ENCODE measurements around the gene PHLPP1. TPM values are rescaled to one million over a fixed set of nuclear protein-coding genes. Genes with fewer than 3 reads are reported as not detected.

Gene PHLPP1
- total RNA-seq, 1 experiment from 2014 or later, result 14.7 TPM

GRCh38 chr18:62938487-62938886 is 223.1 kb downstream of the PHLPP1 start:
- H3K27me3 ChIP-seq (ENCODE audit: insufficient read depth, low read length), result no peaks in the 10 kb centered on the region
- intact Hi-C loops (cut with micrococcal nuclease), result loop anchor here (10.0 kb wide), 1 partner anchor 56 kb away; no protein-coding TSS in a partner anchor
- no peaks in the 10 kb centered on the region for H3K9me2 ChIP-seq (ENCODE audit: insufficient read depth)
- no peak overlapping the region for H3K9ac ChIP-seq (ENCODE audit: low read length)
- H3K27ac ChIP-seq (ENCODE audit: low read depth, low read length), result no peak overlapping the region
- H3K36me3 ChIP-seq (ENCODE audit: control insufficient read depth in 1 of 2, insufficient read depth in 2 of 2, low read length in 2 of 2), result no peaks in the 10 kb centered on the region
- no peaks in the 10 kb centered on the region for H3K9me3 ChIP-seq (ENCODE audit: control insufficient read depth in 1 of 2, insufficient read depth in 1 of 2, low read depth in 1 of 2, low read length in 2 of 2)
- no TSS peak for BruUV-seq (replicated peaks)
- TF ChIP-seq CBX3 (IDR thresholded peaks at IDR 0.05; ENCODE audit: low read depth) (no peak), POLR2A (IDR thresholded peaks at IDR 0.05; ENCODE audit: borderline replicate concordance, extremely low read depth, insufficient read depth, insufficient read length) (no peak), ZNF274 (IDR thresholded peaks at IDR 0.05; ENCODE audit: low read depth, low read length) (no peak), EZH2 (IDR thresholded peaks at IDR 0.05) (no peak), YY1 (IDR thresholded peaks at IDR 0.05; ENCODE audit: extremely low read depth, insufficient replicate concordance, low read depth, low read length) (no peak), ZBTB33 (IDR thresholded peaks at IDR 0.05; ENCODE audit: extremely low read depth, insufficient replicate concordance, low read length) (no peak), SIN3A (IDR thresholded peaks at IDR 0.05; ENCODE audit: low read depth) (no peak), MAX (IDR thresholded peaks at IDR 0.05) (no peak)
- CTCF ChIA-PET, result no interaction called here
- H3K4me2 ChIP-seq (ENCODE audit: low read length), result no peak overlapping the region
- H3K4me3 ChIP-seq (replicated peaks in 1 of 2; ENCODE audit: low read depth in 1 of 2, low read length in 2 of 2), result no peak overlapping the region
- no peaks in the 10 kb centered on the region for H3K79me2 ChIP-seq (ENCODE audit: insufficient read depth, low read length)
- RAD21 ChIA-PET (ENCODE audit: low non-redundant PET in 1 of 2, low total read pairs in 2 of 2, uncharacterized antibody in 2 of 2, unreplicated experiment in 2 of 2), result no interaction called here
- POLR2A ChIA-PET, result no interaction called here
- H4K20me1 ChIP-seq (ENCODE audit: insufficient read depth), result no peaks in the 10 kb centered on the region
- H3K4me1 ChIP-seq (ENCODE audit: control insufficient read depth in 1 of 2, insufficient read depth in 2 of 2, low read length in 2 of 2), result no peaks in the 10 kb centered on the region
- no peak for ATAC-seq
- H2AFZ ChIP-seq (ENCODE audit: low read depth, low read length, poor library complexity, severe bottlenecking), result no peak overlapping the region
- no peak for DNase-seq (ENCODE audit: low read depth, low spot score)

- no peaks in the 10 kb centered on the region for H3K79me2 ChIP-seq (ENCODE audit: insufficient read depth, low read length)
- H3K9me2 ChIP-seq (ENCODE audit: insufficient read depth), result no peaks in the 10 kb centered on the region
- intact Hi-C loops (cut with micrococcal nuclease), result loop anchor here (10.0 kb wide), 1 partner anchor 55 kb away; no protein-coding TSS in a partner anchor
- no TSS peak for BruUV-seq (replicated peaks)
- ChIA-PET POLR2A (no interaction called here), CTCF (no interaction called here), RAD21 (ENCODE audit: low non-redundant PET in 1 of 2, low total read pairs in 2 of 2, uncharacterized antibody in 2 of 2, unreplicated experiment in 2 of 2) (no interaction called here)
- no peak for TF ChIP-seq ZFX (IDR thresholded peaks at IDR 0.05)
- TF ChIP-seq SP1 (IDR thresholded peaks at IDR 0.05; ENCODE audit: low read depth), result no peak
- TF ChIP-seq ZNF274 (IDR thresholded peaks at IDR 0.05; ENCODE audit: low read depth, low read length), result no peak
- TF ChIP-seq EZH2 (IDR thresholded peaks at IDR 0.05), result no peak
- TF ChIP-seq, protein P1, sequence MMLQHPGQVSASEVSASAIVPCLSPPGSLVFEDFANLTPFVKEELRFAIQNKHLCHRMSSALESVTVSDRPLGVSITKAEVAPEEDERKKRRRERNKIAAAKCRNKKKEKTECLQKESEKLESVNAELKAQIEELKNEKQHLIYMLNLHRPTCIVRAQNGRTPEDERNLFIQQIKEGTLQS (IDR thresholded peaks at IDR 0.05), result no peak
- TF ChIP-seq, protein P2, sequence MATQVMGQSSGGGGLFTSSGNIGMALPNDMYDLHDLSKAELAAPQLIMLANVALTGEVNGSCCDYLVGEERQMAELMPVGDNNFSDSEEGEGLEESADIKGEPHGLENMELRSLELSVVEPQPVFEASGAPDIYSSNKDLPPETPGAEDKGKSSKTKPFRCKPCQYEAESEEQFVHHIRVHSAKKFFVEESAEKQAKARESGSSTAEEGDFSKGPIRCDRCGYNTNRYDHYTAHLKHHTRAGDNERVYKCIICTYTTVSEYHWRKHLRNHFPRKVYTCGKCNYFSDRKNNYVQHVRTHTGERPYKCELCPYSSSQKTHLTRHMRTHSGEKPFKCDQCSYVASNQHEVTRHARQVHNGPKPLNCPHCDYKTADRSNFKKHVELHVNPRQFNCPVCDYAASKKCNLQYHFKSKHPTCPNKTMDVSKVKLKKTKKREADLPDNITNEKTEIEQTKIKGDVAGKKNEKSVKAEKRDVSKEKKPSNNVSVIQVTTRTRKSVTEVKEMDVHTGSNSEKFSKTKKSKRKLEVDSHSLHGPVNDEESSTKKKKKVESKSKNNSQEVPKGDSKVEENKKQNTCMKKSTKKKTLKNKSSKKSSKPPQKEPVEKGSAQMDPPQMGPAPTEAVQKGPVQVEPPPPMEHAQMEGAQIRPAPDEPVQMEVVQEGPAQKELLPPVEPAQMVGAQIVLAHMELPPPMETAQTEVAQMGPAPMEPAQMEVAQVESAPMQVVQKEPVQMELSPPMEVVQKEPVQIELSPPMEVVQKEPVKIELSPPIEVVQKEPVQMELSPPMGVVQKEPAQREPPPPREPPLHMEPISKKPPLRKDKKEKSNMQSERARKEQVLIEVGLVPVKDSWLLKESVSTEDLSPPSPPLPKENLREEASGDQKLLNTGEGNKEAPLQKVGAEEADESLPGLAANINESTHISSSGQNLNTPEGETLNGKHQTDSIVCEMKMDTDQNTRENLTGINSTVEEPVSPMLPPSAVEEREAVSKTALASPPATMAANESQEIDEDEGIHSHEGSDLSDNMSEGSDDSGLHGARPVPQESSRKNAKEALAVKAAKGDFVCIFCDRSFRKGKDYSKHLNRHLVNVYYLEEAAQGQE (IDR thresholded peaks at IDR 0.05; ENCODE audit: low read depth), result no peak
- H3K4me3 ChIP-seq (replicated peaks in 1 of 2; ENCODE audit: low read depth in 1 of 2, low read length in 2 of 2), result no peak overlapping the region
- H3K27ac ChIP-seq (ENCODE audit: low read depth, low read length), result no peak overlapping the region
- no peaks in the 10 kb centered on the region for H3K27me3 ChIP-seq (ENCODE audit: insufficient read depth, low read length)
- no peaks in the 10 kb centered on the region for H3K9me3 ChIP-seq (ENCODE audit: control insufficient read depth in 1 of 2, insufficient read depth in 1 of 2, low read depth in 1 of 2, low read length in 2 of 2)
- no peak overlapping the region for H3K4me2 ChIP-seq (ENCODE audit: low read length)
- no peaks in the 10 kb centered on the region for H3K4me1 ChIP-seq (ENCODE audit: control insufficient read depth in 1 of 2, insufficient read depth in 2 of 2, low read length in 2 of 2)
- DNase-seq (ENCODE audit: low read depth, low spot score) (no peak), ATAC-seq (no peak)
- no peak overlapping the region for H3K9ac ChIP-seq (ENCODE audit: low read length)
- no peak overlapping the region for H2AFZ ChIP-seq (ENCODE audit: low read depth, low read length, poor library complexity, severe bottlenecking)
- H3K36me3 ChIP-seq (ENCODE audit: control insufficient read depth in 1 of 2, insufficient read depth in 2 of 2, low read length in 2 of 2), result no peaks in the 10 kb centered on the region
- no peaks in the 10 kb centered on the region for H4K20me1 ChIP-seq (ENCODE audit: insufficient read depth)
Measured at GRCh38 chr18:62939433-62939832, 224.1 kb downstream of the PHLPP1 start.

All from HCT116 (cell line).